K562 (cell line): Measurements from ENCODE around the gene PIGM. TPM values are rescaled to one million over a fixed set of nuclear protein-coding genes. Genes with fewer than 3 reads are reported as not detected.
A peak's percentile ranks its signal among the peaks of the same experiment; 100 is the strongest.

Experiments
- ARID2 ChIP-seq: fragments of 450-650 bp; IDR thresholded peaks from 2 replicates; pipeline ENCODE4 v1.6.1; 2017; ENCODE audit warnings: antibody characterized with exemption, mild to moderate bottlenecking
- BMI1 ChIP-seq: fragments of 150-350 bp; IDR thresholded peaks from 2 replicates; pipeline ENCODE4 v1.6.1; 2014; ENCODE audit warnings: low read length
- CAMTA2 ChIP-seq: fragments of 250-450 bp; sonication (Bioruptor Pico); conservative IDR thresholded peaks from 2 replicates; pipeline ENCODE4 v1.5.1; 2022
- CCAR2 ChIP-seq: fragments of 200-400 bp; formaldehyde crosslinking; IDR thresholded peaks from 2 replicates; pipeline ENCODE4 v1.6.1; 2017; ENCODE audit warnings: mild to moderate bottlenecking, low read depth, low read length
- CHD4 ChIP-seq: fragments of 200-600 bp; sonication (generic); IDR thresholded peaks from 3 replicates; pipeline ENCODE4 v1.6.1; 2012; ENCODE audit warnings: low read depth, mild to moderate bottlenecking, mixed read lengths, low read length, inconsistent platforms; ENCODE audit not compliant: insufficient read depth, insufficient replicate concordance, poor library complexity, severe bottlenecking
- DPF2 ChIP-seq: fragments of 450-650 bp; IDR thresholded peaks from 2 replicates; pipeline ENCODE4 v1.6.1; 2016
- E2F3 ChIP-seq: fragments of 250-450 bp; sonication (Bioruptor Pico); IDR thresholded peaks from 2 replicates; pipeline ENCODE4 v1.4.0; 2020; ENCODE audit warnings: mild to moderate bottlenecking
- FOXJ2 ChIP-seq: fragments of 200-800 bp; sonication (Bioruptor generic); IDR thresholded peaks from 2 replicates; pipeline ENCODE4 v1.6.1; 2016; ENCODE audit warnings: missing genetic modification characterization, missing compliant biosample characterization
- HDGF ChIP-seq: fragments of 450-650 bp; IDR thresholded peaks from 2 replicates; pipeline ENCODE4 v1.6.1; 2016
- MCM5 ChIP-seq: fragments of 450-650 bp; IDR thresholded peaks from 2 replicates; pipeline ENCODE4 v1.6.1; 2016; ENCODE audit warnings: low read depth
- MYC ChIP-seq, 2 experiments: fragments of 250-450 bp in 1 of 2; sonication (Bioruptor Pico) in 1 of 2; IDR thresholded peaks; 2 replicates each; pipeline versions ENCODE4 v1.5.1 to v1.6.1; 2012 to 2021; ENCODE audit warnings: low read depth in 2 of 2, borderline replicate concordance in 1 of 2, improper control_type of control experiment in 1 of 2, low read length in 1 of 2, mild to moderate bottlenecking in 1 of 2, moderate library complexity in 1 of 2
- NR4A1 ChIP-seq, 2 experiments: fragments of 250-450 bp in 1 of 2; fragments of 450-650 bp in 1 of 2; sonication (Bioruptor Pico) in 1 of 2; IDR thresholded peaks; 2 replicates each; pipeline versions ENCODE4 v1.4.0 to v1.6.1; 2016 to 2020; ENCODE audit warnings: mild to moderate bottlenecking in 2 of 2, missing compliant biosample characterization in 1 of 2, missing genetic modification characterization in 1 of 2, moderate library complexity in 1 of 2
- PHB ChIP-seq: fragments of 250-450 bp; sonication (Bioruptor Pico); IDR thresholded peaks from 2 replicates; pipeline ENCODE4 v1.5.0; 2021
- POLR2B ChIP-seq: fragments of 450-650 bp; IDR thresholded peaks from 2 replicates; pipeline ENCODE4 v1.6.1; 2018; ENCODE audit warnings: low read depth; ENCODE audit not compliant: partially characterized antibody
- RBBP5 ChIP-seq: fragments of 200-600 bp; sonication (generic); IDR thresholded peaks from 2 replicates; pipeline ENCODE4 v1.6.1; 2012; ENCODE audit warnings: borderline replicate concordance, mild to moderate bottlenecking, low read length, control low read depth, inconsistent platforms; ENCODE audit not compliant: insufficient read depth, poor library complexity, severe bottlenecking
- SOX6 ChIP-seq: fragments of 450-650 bp; IDR thresholded peaks from 2 replicates; pipeline ENCODE4 v1.6.1; 2014; ENCODE audit warnings: mild to moderate bottlenecking
- TAL1 ChIP-seq: fragments of 450-650 bp; IDR thresholded peaks from 2 replicates; pipeline ENCODE4 v1.6.1; 2016; ENCODE audit warnings: mild to moderate bottlenecking
- TEAD2 ChIP-seq: fragments of 450-650 bp; IDR thresholded peaks from 2 replicates; pipeline ENCODE4 v1.6.1; 2016; ENCODE audit warnings: missing genetic modification characterization, control low read depth, missing compliant biosample characterization
- ZBED1 ChIP-seq: IDR thresholded peaks from 2 replicates; pipeline ENCODE4 v1.6.1; 2014
- ZNF224 ChIP-seq: sonication (generic); formaldehyde crosslinking; IDR thresholded peaks from 2 replicates; pipeline ENCODE4 v1.8.0; 2022; ENCODE audit warnings: mild to moderate bottlenecking, missing genetic modification reagents
- ZNF408 ChIP-seq: fragments of 250-450 bp; sonication (Bioruptor Pico); IDR thresholded peaks from 2 replicates; pipeline ENCODE4 v1.4.0; 2020; ENCODE audit warnings: low read depth, mild to moderate bottlenecking, moderate library complexity
- ZNF717 ChIP-seq: fragments of 250-450 bp; sonication (Bioruptor Pico); IDR thresholded peaks from 2 replicates; pipeline ENCODE4 v1.5.0; 2021
- polyA plus RNA-seq, 8 experiments: library from polyadenylated mRNA; depleted of rRNA in 4 of 8; stranded (reverse) in 5 of 8; unstranded in 3 of 8; fragments of >200 nt; fragmentation: Nextera tagmentation in 2 of 8; fragmentation: Illumina TruSeq in 1 of 8; extraction: Ambion mirVana in 2 of 8; extraction: Trizol in 1 of 8; gene quantifications; 2 replicates each; pipeline versions ENCODE4 v1.2.1 to v1.2.3, GENCODE V29; 2011 to 2014; ENCODE audit warnings: inconsistent platforms in 1 of 8, missing spikeins in 1 of 8
- total RNA-seq, 7 experiments: library from RNA; depleted of rRNA in 6 of 7; stranded (reverse); fragments of >200 nt in 6 of 7; fragmentation: Illumina TruSeq in 2 of 7; extraction: Trizol in 2 of 7; gene quantifications; 2 replicates each; pipeline versions ENCODE4 v1.2.1 to v1.2.3, GENCODE V29; 2011 to 2021; ENCODE audit warnings: low replicate concordance in 1 of 7
- TF ChIP-seq, protein P1 (sequence below): fragments of 450-650 bp; IDR thresholded peaks from 2 replicates; pipeline ENCODE4 v1.6.1; 2016; ENCODE audit warnings: borderline replicate concordance
- TF ChIP-seq, protein P2 (sequence below): fragments of 450-650 bp; IDR thresholded peaks from 2 replicates; pipeline ENCODE4 v1.6.1; 2017; ENCODE audit warnings: antibody characterized with exemption
- TF ChIP-seq, protein P3 (sequence below): fragments of 450-650 bp; IDR thresholded peaks from 2 replicates; pipeline ENCODE4 v1.6.1; 2016; ENCODE audit warnings: missing biosample characterization, missing genetic modification characterization

Gene PIGM
- total and polyA plus RNA-seq, 9 of the 15 experiments (the other 6 are each of a cell fraction or from before 2014, with no cell fraction given): 2.6 to 6.7 (median 4.3) TPM

DNA sequence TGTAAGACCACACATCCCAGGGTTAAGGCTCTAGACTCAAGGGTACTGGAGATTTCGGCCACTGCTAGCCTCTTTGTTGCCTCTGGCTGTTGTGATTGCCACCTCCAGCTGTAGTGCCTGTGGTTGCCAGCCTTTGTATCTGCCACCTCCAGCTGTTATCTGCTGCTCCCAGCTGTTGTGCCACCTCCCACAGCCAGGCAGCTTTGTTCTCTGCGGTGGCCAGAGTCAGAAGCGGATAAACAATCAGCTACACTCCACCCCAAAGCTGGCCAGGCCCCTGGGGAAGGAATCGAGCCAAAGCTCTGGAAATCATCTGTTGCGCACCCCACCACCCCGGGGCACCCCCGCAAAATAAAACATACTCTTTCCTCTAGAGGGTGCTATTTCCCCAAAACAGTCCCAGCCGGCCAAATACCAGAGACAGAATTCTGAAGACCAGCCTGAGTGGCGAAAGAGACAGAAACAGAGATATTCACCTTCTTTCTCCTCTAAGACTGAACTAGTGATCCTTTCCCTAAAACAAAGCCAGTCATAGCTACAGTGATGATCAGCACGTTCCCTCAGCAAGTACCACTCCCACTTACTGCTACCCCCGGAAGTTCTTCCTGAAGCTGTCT is 14.8 kb upstream of the PIGM start (continued):
- TF ChIP-seq CHD4 (no peak), ZNF408 (CRISPR knock-in tag) (no peak), ZNF224 (no peak), POLR2B (no peak), PHB (CRISPR knock-in tag) (no peak), RBBP5 (no peak), NR4A1 (CRISPR knock-in tag; IDR thresholded peaks at IDR 0.05) (peak; percentile 54; the same call in 1 of the 2 replicates), NR4A1 (tag; IDR thresholded peaks at IDR 0.05) (peak; percentile 92), ZBED1 (peak; percentile 83; the same call in 1 of the 2 replicates), CCAR2 (no peak), TEAD2 (tag) (no peak), TAL1 (peak; percentile 99), MCM5 (no peak), MYC (IDR thresholded peaks at IDR 0.05; ENCODE audit: low read depth, low read length) (no peak; the same call in 1 of the 2 replicates), MYC (CRISPR knock-in tag; IDR thresholded peaks at IDR 0.05; ENCODE audit: borderline replicate concordance, low read depth) (no peak), FOXJ2 (tag) (peak; percentile 90), SOX6 (peak; percentile 100), DPF2 (peak; percentile 96), E2F3 (peak; percentile 71; the same call in 1 of the 2 replicates), CAMTA2 (CRISPR knock-in tag) (no peak), ZNF717 (CRISPR knock-in tag) (no peak), ARID2 (no peak), HDGF (no peak), BMI1 (no peak)
- TF ChIP-seq, protein P1, sequence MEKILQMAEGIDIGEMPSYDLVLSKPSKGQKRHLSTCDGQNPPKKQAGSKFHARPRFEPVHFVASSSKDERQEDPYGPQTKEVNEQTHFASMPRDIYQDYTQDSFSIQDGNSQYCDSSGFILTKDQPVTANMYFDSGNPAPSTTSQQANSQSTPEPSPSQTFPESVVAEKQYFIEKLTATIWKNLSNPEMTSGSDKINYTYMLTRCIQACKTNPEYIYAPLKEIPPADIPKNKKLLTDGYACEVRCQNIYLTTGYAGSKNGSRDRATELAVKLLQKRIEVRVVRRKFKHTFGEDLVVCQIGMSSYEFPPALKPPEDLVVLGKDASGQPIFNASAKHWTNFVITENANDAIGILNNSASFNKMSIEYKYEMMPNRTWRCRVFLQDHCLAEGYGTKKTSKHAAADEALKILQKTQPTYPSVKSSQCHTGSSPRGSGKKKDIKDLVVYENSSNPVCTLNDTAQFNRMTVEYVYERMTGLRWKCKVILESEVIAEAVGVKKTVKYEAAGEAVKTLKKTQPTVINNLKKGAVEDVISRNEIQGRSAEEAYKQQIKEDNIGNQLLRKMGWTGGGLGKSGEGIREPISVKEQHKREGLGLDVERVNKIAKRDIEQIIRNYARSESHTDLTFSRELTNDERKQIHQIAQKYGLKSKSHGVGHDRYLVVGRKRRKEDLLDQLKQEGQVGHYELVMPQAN: no peak
- TF ChIP-seq, protein P2, sequence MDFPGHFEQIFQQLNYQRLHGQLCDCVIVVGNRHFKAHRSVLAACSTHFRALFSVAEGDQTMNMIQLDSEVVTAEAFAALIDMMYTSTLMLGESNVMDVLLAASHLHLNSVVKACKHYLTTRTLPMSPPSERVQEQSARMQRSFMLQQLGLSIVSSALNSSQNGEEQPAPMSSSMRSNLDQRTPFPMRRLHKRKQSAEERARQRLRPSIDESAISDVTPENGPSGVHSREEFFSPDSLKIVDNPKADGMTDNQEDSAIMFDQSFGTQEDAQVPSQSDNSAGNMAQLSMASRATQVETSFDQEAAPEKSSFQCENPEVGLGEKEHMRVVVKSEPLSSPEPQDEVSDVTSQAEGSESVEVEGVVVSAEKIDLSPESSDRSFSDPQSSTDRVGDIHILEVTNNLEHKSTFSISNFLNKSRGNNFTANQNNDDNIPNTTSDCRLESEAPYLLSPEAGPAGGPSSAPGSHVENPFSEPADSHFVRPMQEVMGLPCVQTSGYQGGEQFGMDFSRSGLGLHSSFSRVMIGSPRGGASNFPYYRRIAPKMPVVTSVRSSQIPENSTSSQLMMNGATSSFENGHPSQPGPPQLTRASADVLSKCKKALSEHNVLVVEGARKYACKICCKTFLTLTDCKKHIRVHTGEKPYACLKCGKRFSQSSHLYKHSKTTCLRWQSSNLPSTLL: no peak
- TF ChIP-seq, protein P3, sequence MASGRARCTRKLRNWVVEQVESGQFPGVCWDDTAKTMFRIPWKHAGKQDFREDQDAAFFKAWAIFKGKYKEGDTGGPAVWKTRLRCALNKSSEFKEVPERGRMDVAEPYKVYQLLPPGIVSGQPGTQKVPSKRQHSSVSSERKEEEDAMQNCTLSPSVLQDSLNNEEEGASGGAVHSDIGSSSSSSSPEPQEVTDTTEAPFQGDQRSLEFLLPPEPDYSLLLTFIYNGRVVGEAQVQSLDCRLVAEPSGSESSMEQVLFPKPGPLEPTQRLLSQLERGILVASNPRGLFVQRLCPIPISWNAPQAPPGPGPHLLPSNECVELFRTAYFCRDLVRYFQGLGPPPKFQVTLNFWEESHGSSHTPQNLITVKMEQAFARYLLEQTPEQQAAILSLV (tag): peak; percentile 9; the same call in 1 of the 2 replicates
